ENCODE measurements around the gene GUCY2C.

DNA sequence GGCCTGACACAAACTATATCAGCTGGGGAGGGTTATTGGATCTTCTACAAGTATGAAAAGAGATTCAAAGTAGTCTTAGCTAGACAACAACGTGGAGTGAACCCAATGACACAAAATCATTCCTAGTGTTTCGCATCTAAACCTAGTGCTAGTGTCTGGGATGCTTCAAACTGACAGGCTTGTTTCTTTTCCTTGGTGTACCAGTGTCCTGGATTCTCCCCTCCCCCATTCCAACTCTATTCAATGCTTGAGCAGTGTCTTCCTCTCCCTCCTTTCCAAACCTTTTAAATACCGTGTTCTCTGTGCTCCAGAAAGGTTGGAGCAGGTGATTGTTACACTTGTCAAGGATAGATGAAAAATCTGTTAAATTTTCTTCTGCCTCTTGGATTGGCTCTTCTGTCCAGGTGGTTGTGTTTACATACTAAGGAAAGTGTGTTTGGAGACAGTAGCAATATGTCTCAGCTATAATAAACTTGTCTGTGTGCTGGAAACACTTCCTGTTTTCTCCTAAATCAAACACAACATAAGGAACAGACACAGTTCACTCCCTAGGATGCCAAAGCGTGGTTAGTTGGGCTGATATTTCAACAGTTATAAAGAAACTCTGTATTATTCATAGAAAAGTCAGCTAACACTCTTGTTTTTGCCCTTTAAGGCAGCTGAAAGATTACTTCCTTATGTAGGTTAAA, 14.4 kb upstream of the GUCY2C start:
- TF ChIP-seq FOXK2 (IDR thresholded peaks at IDR 0.05) (no peak), FOXM1 (IDR thresholded peaks at IDR 0.05; ENCODE audit: borderline replicate concordance) (no peak), L3MBTL2 (conservative IDR thresholded peaks at IDR 0.05) (no peak), HDGF (IDR thresholded peaks at IDR 0.05; ENCODE audit: borderline replicate concordance) (no peak), LEF1 (IDR thresholded peaks at IDR 0.05; ENCODE audit: borderline replicate concordance) (no peak), ZNF384 (IDR thresholded peaks at IDR 0.05) (no peak), ELF4 (IDR thresholded peaks at IDR 0.05) (no peak), SP1 (IDR thresholded peaks at IDR 0.05) (no peak), NFRKB (IDR thresholded peaks at IDR 0.05) (no peak)
- TF ChIP-seq, protein P1, sequence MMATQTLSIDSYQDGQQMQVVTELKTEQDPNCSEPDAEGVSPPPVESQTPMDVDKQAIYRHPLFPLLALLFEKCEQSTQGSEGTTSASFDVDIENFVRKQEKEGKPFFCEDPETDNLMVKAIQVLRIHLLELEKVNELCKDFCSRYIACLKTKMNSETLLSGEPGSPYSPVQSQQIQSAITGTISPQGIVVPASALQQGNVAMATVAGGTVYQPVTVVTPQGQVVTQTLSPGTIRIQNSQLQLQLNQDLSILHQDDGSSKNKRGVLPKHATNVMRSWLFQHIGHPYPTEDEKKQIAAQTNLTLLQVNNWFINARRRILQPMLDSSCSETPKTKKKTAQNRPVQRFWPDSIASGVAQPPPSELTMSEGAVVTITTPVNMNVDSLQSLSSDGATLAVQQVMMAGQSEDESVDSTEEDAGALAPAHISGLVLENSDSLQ (IDR thresholded peaks at IDR 0.05): no peak

Data from HEK293T (cell line).